ENCODE measurements around the gene TMEM259. TPM values are rescaled to one million over a fixed set of nuclear protein-coding genes. Genes with fewer than 3 reads are reported as not detected.

TMEM259 gene
- total and polyA plus RNA-seq, 3 donors from 2014 or later: 164 to 405 (median 339) TPM

GRCh38 chr19:984165-984967 lies 36.6 kb downstream of the TMEM259 start, which contains the start of gene WDR18:
WDR18 (plus strand) TSS chr19:984345; CDS start chr19:984354, 9 bp downstream.
- intact Hi-C loops (cut with DNase I; ENCODE audit: low total_unique reads): loop anchor here (5.0 kb wide), 1 partner anchor 57 kb away; the partner anchor contains the start of gene ARID3A
- Histone ChIP-seq H3K9me3 (no peaks in the 10 kb centered on the region), H3K36me3 (ENCODE audit: low read depth, missing control alignments) (no peaks in the 10 kb centered on the region), H3K27ac (peak within 1 kb of the TSS; percentile 76 to 96), H3K27me3 (no peaks in the 10 kb centered on the region), H3K4me3 (peak within 1 kb of the TSS; percentile 90 to 100), H3K4me1 (peaks cover 5% of the 10 kb centered on the region)
- TF ChIP-seq CTCF (IDR thresholded peaks at IDR 0.05) (peak in 2 of 3 experiments; percentile 16 to 47), POLR2A (IDR thresholded peaks at IDR 0.05) (no peak)
- WGBS, 2 donors: 1% methylated on average over 31 to 73 of the region's 78 CpGs
- peak; percentile 96 for DNase-seq

- no peak overlapping the region for H3K27ac ChIP-seq
- no peaks in the 10 kb centered on the region for H3K9me3 ChIP-seq
- peak overlapping the region; percentile 12 to 45 for H3K4me3 ChIP-seq
- DNase-seq: peak; percentile 73
- peaks cover 5% of the 10 kb centered on the region for H3K4me1 ChIP-seq
- peak; percentile 95 to 98 (median 98) for TF ChIP-seq CTCF (IDR thresholded peaks at IDR 0.05)
- no peak for TF ChIP-seq POLR2A (IDR thresholded peaks at IDR 0.05)
- intact Hi-C loops (cut with DNase I; ENCODE audit: low total_unique reads): loop anchor here (5.0 kb wide), 1 partner anchor 55 kb away; the partner anchor contains the start of gene ARID3A
- H3K36me3 ChIP-seq (ENCODE audit: low read depth, missing control alignments): no peaks in the 10 kb centered on the region
- 0 to 1% methylated on average over 24 to 46 of the region's 46 CpGs for WGBS, 2 donors
- H3K27me3 ChIP-seq: no peaks in the 10 kb centered on the region
These were observed 38.3 kb downstream of the TMEM259 start for GRCh38 chr19:982567-983170.

GRCh38 chr19:980133-980998 lies 40.6 kb downstream of the TMEM259 start:
- DNase-seq: no peak
- Histone ChIP-seq H3K36me3 (ENCODE audit: low read depth, missing control alignments) (no peaks in the 10 kb centered on the region), H3K27ac (no peak overlapping the region), H3K4me1 (peaks cover 5% of the 10 kb centered on the region), H3K27me3 (no peaks in the 10 kb centered on the region), H3K4me3 (no peak overlapping the region), H3K9me3 (no peaks in the 10 kb centered on the region)
- TF ChIP-seq POLR2A (IDR thresholded peaks at IDR 0.05) (no peak), CTCF (IDR thresholded peaks at IDR 0.05) (no peak)
- intact Hi-C loops (cut with DNase I; ENCODE audit: low total_unique reads): loop anchor here (5.0 kb wide), 1 partner anchor 53 kb away; the partner anchor contains the start of gene ARID3A
- 55 to 56% methylated on average over 18 to 25 of the region's 32 CpGs for WGBS, 2 donors

- DNase-seq: no peak
- Histone ChIP-seq H3K4me1 (peaks cover 5% of the 10 kb centered on the region), H3K27me3 (no peaks in the 10 kb centered on the region), H3K4me3 (no peak overlapping the region), H3K36me3 (ENCODE audit: low read depth, missing control alignments) (no peaks in the 10 kb centered on the region), H3K9me3 (no peaks in the 10 kb centered on the region), H3K27ac (no peak overlapping the region)
- TF ChIP-seq POLR2A (IDR thresholded peaks at IDR 0.05) (no peak), CTCF (IDR thresholded peaks at IDR 0.05) (no peak)
- 75 to 100% methylated on average over 4 to 19 of the region's 19 CpGs for WGBS, 2 donors
- intact Hi-C loops (cut with DNase I; ENCODE audit: low total_unique reads): no loop called here
These were observed 41.6 kb downstream of the TMEM259 start for GRCh38 chr19:979318-979741.
